GM12891 (cell line): ENCODE results near the gene USP17L12. TPM values are rescaled to one million over a fixed set of nuclear protein-coding genes. Genes with fewer than 3 reads are reported as not detected.
"Not testable (repeated sequence)": the region's sequence is repeated elsewhere in the genome, so short reads cannot be mapped to it uniquely, and the experiment has no call there.

Experiments
- DNase-seq: peaks from one replicate; pipeline ENCODE4 v3.0.0; 2011; ENCODE audit warnings: low spot score; ENCODE audit not compliant: insufficient read length
- FAIRE-seq: peaks from 2 replicates; lab custom pipeline; 2011; peaks lifted over from hg19 to GRCh38; lab: Jason Lieb, UNC
- polyA plus RNA-seq: library from polyadenylated mRNA; unstranded; fragments of >200 nt; gene quantifications from one replicate; pipeline ENCODE4 v1.2.1, GENCODE V29; 2012; ENCODE audit warnings: low read depth, missing spikeins, inconsistent platforms; ENCODE audit not compliant: missing spikeins

USP17L12 gene
- not detected for polyA plus RNA-seq

- FAIRE-seq, DNase-seq: not testable (repeated sequence)
Measured at GRCh38 chr4:9219852-9220251, at the start of gene USP17L12. Gene USP17L12, plus strand, starts transcription at chr4:9220152. Its CDS starts 0 bp downstream, at chr4:9220152.

- DNase-seq, FAIRE-seq: not testable (repeated sequence)
Measured at GRCh38 chr4:9210357-9210756, 9.6 kb upstream of the USP17L12 start, which contains the start of gene USP17L10. Gene USP17L10, plus strand, starts transcription at chr4:9210657. Its CDS starts 0 bp downstream, at chr4:9210657.

DNA sequence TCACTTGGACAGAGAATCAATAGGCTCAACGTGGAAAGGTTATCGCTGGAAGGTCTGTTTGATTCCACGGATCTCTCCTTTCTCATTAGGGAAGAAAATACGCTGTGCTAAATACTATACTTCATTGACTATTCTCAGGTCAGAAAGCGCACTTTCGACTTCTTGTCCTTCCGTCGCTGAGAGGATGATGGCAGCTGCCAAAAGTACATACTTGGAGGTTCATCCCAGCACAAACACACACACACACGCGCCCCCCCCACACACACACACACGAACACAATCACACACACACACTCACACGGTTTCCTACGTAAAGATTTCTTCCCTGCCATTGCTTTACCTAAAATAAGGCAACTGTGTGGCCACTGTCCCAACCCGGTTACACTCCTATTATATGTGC lies 5.3 kb upstream of the USP17L12 start:
- not testable (repeated sequence) for DNase-seq, FAIRE-seq

DNA sequence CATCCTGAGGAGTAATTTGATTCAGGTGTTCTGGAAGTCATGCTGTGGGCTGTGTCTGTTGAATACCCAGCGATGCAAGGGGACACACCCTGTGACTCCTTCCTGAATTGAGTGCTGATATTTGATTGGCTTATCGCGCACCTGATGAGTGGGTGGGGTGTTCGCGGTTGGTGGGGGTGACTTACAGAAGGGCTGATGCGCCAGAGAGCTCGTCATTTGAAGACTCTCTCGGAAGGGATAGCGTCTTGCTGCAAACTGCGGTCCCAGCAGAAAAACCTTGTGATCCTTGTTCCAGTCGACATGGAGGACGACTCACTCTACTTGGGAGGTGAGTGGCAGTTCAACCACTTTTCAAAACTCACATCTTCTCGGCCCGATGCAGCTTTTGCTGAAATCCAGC lies 4.8 kb upstream of the USP17L12 start, which contains the start of gene USP17L11:
TSS of gene USP17L11 (plus strand) at position 301 of the 400 bp plus-strand sequence. CDS start at position 301, 0 bp downstream.
- not testable (repeated sequence) for FAIRE-seq, DNase-seq

DNA sequence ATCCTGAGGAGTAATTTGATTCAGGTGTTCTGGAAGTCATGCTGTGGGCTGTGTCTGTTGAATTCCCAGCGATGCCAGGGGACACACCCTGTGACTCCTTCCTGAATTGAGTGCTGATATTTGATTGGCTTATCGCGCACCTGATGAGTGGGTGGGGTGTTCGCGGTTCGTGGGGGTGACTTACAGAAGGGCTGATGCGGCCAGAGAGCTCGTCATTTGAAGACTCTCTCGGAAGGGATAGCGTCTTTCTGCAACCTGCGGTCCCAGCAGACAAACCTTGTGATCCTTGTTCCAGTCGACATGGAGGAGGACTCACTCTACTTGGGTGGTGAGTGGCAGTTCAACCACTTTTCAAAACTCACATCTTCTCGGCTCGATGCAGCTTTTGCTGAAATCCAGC lies 4.6 kb downstream of the USP17L12 start, which contains the start of gene USP17L13:
TSS of gene USP17L13 (plus strand) at position 301 of the 400 bp plus-strand sequence. CDS start at position 301, 0 bp downstream.
- not testable (repeated sequence) for DNase-seq, FAIRE-seq

- not testable (repeated sequence) for DNase-seq, FAIRE-seq
Measured at GRCh38 chr4:9230249-9230648, 10.3 kb downstream of the USP17L12 start.

- not testable (repeated sequence) for DNase-seq, FAIRE-seq
Measured at GRCh38 chr4:9234085-9234484, 14.1 kb downstream of the USP17L12 start, which contains the start of gene USP17L15. Gene USP17L15, plus strand, starts transcription at chr4:9234385. Its CDS starts 0 bp downstream, at chr4:9234385.

DNA sequence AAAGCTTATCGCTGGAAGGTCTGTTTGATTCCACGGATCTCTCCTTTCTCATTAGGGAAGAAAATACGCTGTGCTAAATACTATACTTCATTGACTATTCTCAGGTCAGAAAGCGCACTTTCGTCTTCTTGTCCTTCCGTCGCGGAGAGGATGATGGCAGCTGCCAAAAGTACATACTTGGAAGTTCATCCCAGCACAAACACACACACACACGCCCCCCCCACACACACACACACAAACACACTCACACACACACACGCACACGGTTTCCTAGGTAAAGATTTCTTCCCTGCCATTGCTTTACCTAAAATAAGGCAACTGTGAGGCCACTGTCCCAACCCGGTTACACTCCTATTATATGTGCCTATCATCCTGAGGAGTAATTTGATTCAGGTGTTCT lies 18.5 kb downstream of the USP17L12 start:
- not testable (repeated sequence) for DNase-seq, FAIRE-seq

DNA sequence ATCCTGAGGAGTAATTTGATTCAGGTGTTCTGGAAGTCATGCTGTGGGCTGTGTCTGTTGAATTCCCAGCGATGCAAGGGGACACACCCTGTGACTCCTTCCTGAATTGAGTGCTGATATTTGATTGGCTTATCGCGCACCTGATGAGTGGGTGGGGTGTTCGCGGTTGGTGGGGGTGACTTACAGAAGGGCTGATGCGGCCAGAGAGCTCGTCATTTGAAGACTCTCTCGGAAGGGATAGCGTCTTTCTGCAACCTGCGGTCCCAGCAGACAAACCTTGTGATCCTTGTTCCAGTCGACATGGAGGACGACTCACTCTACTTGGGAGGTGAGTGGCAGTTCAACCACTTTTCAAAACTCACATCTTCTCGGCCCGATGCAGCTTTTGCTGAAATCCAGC lies 23.6 kb downstream of the USP17L12 start, which contains the start of gene USP17L17:
TSS of gene USP17L17 (plus strand) at position 301 of the 400 bp plus-strand sequence. CDS start at position 301, 0 bp downstream.
- not testable (repeated sequence) for FAIRE-seq, DNase-seq

- DNase-seq, FAIRE-seq: not testable (repeated sequence)
Measured at GRCh38 chr4:9247953-9248680, 28.2 kb downstream of the USP17L12 start, which contains the start of gene USP17L18. Gene USP17L18, plus strand, starts transcription at chr4:9248630. Its CDS starts 0 bp downstream, at chr4:9248630.

DNA sequence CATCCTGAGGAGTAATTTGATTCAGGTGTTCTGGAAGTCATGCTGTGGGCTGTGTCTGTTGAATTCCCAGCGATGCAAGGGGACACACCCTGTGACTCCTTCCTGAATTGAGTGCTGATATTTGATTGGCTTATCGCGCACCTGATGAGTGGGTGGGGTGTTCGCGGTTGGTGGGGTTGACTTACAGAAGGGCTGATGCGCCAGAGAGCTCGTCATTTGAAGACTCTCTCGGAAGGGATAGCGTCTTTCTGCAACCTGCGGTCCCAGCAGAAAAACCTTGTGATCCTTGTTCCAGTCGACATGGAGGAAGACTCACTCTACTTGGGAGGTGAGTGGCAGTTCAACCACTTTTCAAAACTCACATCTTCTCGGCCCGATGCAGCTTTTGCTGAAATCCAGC lies 33.1 kb downstream of the USP17L12 start, which contains the start of gene USP17L19:
TSS of gene USP17L19 (plus strand) at position 301 of the 400 bp plus-strand sequence. CDS start at position 301, 0 bp downstream.
- DNase-seq, FAIRE-seq: not testable (repeated sequence)

GRCh38 chr4:9257824-9258223 lies 37.9 kb downstream of the USP17L12 start, which contains the start of gene USP17L20:
Gene USP17L20, plus strand, starts transcription at chr4:9258124. Its CDS starts 0 bp downstream, at chr4:9258124.
- not testable (repeated sequence) for FAIRE-seq, DNase-seq

- not testable (repeated sequence) for FAIRE-seq, DNase-seq
Measured at GRCh38 chr4:9262572-9262971, 42.6 kb downstream of the USP17L12 start, which contains the start of gene USP17L21. Gene USP17L21, plus strand, starts transcription at chr4:9262872. Its CDS starts 0 bp downstream, at chr4:9262872.

GRCh38 chr4:9267319-9267718 lies 47.4 kb downstream of the USP17L12 start, which contains the start of gene USP17L22:
Gene USP17L22, plus strand, starts transcription at chr4:9267619. Its CDS starts 0 bp downstream, at chr4:9267619.
- FAIRE-seq, DNase-seq: not testable (repeated sequence)
